GM21515 (cell line): Measurements from ENCODE around the gene EHBP1.

Source experiments
- ATAC-seq: cut with Tn5 transposase; IDR thresholded peaks from one replicate; pipeline ENCODE4 v1.9.1; 2021; ENCODE audit not compliant: unreplicated experiment

EHBP1 gene

GRCh38 chr2:62774555-62775366 is 69.2 kb downstream of the EHBP1 start:
- no peak for ATAC-seq

GRCh38 chr2:62775367-62775668 is 69.8 kb downstream of the EHBP1 start:
- no peak for ATAC-seq

GRCh38 chr2:62783679-62784078 is 78.2 kb downstream of the EHBP1 start:
- ATAC-seq: no peak

- ATAC-seq: no peak
These were observed 78.8 kb downstream of the EHBP1 start for GRCh38 chr2:62784341-62784740.

- ATAC-seq: peak; percentile 52
These were observed 79.7 kb downstream of the EHBP1 start for GRCh38 chr2:62785216-62785615.

- ATAC-seq: no peak
These were observed 80.5 kb downstream of the EHBP1 start for GRCh38 chr2:62785810-62786597.

GRCh38 chr2:62787386-62787785 is 81.9 kb downstream of the EHBP1 start:
- no peak for ATAC-seq

- ATAC-seq: no peak
These were observed 84.0 kb downstream of the EHBP1 start for GRCh38 chr2:62789518-62789917.

- ATAC-seq: no peak
These were observed 84.4 kb downstream of the EHBP1 start for GRCh38 chr2:62789918-62790317.

- no peak for ATAC-seq
These were observed 86.9 kb downstream of the EHBP1 start for GRCh38 chr2:62792408-62792807.

GRCh38 chr2:62793213-62793612 is 87.7 kb downstream of the EHBP1 start:
- ATAC-seq: no peak

GRCh38 chr2:62794791-62795190 is 89.3 kb downstream of the EHBP1 start:
- ATAC-seq: no peak

- no peak for ATAC-seq
These were observed 89.8 kb downstream of the EHBP1 start for GRCh38 chr2:62795341-62795740.

- no peak for ATAC-seq
These were observed 91.6 kb downstream of the EHBP1 start for GRCh38 chr2:62797107-62797506.

GRCh38 chr2:62800618-62801017 is 95.1 kb downstream of the EHBP1 start:
- no peak for ATAC-seq

GRCh38 chr2:62801110-62801509 is 95.6 kb downstream of the EHBP1 start:
- ATAC-seq: no peak

- ATAC-seq: no peak
These were observed 96.5 kb downstream of the EHBP1 start for GRCh38 chr2:62801814-62802523.

- ATAC-seq: no peak
These were observed 98.4 kb downstream of the EHBP1 start for GRCh38 chr2:62803961-62804360.

GRCh38 chr2:62806231-62806630 is 100.7 kb downstream of the EHBP1 start:
- no peak for ATAC-seq

GRCh38 chr2:62808554-62808953 is 103.0 kb downstream of the EHBP1 start:
- no peak for ATAC-seq

- no peak for ATAC-seq
These were observed 105.6 kb downstream of the EHBP1 start for GRCh38 chr2:62811086-62811485.

GRCh38 chr2:62811972-62812371 is 106.5 kb downstream of the EHBP1 start:
- no peak for ATAC-seq
